GM19467 (cell line): Measurements from ENCODE around the gene IGFBP7.

Source experiments
- ATAC-seq: cut with Tn5 transposase; IDR thresholded peaks from one replicate; pipeline ENCODE4 v1.9.1; 2021; ENCODE audit warnings: mild to moderate bottlenecking, moderate library complexity; ENCODE audit not compliant: unreplicated experiment

IGFBP7 gene

GRCh38 chr4:57044279-57044678 lies 65.9 kb downstream of the IGFBP7 start:
- ATAC-seq = no peak

GRCh38 chr4:57043347-57044251 lies 66.6 kb downstream of the IGFBP7 start:
- ATAC-seq = no peak

- ATAC-seq = no peak
These were observed 67.4 kb downstream of the IGFBP7 start for GRCh38 chr4:57042711-57043169.

- ATAC-seq = no peak
These were observed 69.2 kb downstream of the IGFBP7 start for GRCh38 chr4:57041020-57041419.

- ATAC-seq = no peak
These were observed 69.7 kb downstream of the IGFBP7 start for GRCh38 chr4:57040510-57040909.

- no peak for ATAC-seq
These were observed 70.8 kb downstream of the IGFBP7 start for GRCh38 chr4:57039345-57039744.

- ATAC-seq = no peak
These were observed 72.1 kb downstream of the IGFBP7 start for GRCh38 chr4:57037982-57038604.

- ATAC-seq = no peak
These were observed 75.7 kb downstream of the IGFBP7 start for GRCh38 chr4:57034520-57034919.

- no peak for ATAC-seq
These were observed 87.1 kb downstream of the IGFBP7 start for GRCh38 chr4:57023104-57023503.

- no peak for ATAC-seq
These were observed 89.6 kb downstream of the IGFBP7 start for GRCh38 chr4:57020467-57021101.

- ATAC-seq = no peak
These were observed 91.2 kb downstream of the IGFBP7 start for GRCh38 chr4:57018980-57019379.

- no peak for ATAC-seq
These were observed 96.6 kb downstream of the IGFBP7 start for GRCh38 chr4:57013543-57014120.

GRCh38 chr4:56999751-57000150 lies 110.4 kb downstream of the IGFBP7 start:
- no peak for ATAC-seq

- no peak for ATAC-seq
These were observed 114.7 kb downstream of the IGFBP7 start for GRCh38 chr4:56995525-56995924.

GRCh38 chr4:56990109-56990905 lies 119.9 kb downstream of the IGFBP7 start:
- no peak for ATAC-seq

GRCh38 chr4:56986952-56987351 lies 123.2 kb downstream of the IGFBP7 start:
- ATAC-seq = no peak

GRCh38 chr4:56986192-56986591 lies 124.0 kb downstream of the IGFBP7 start:
- no peak for ATAC-seq

- ATAC-seq = no peak
These were observed 128.4 kb downstream of the IGFBP7 start for GRCh38 chr4:56981795-56982201.
